Peyer's patch (tissue), 4 donors: Measurements from ENCODE around the gene SH3TC1. TPM values are rescaled to one million over a fixed set of nuclear protein-coding genes. Genes with fewer than 3 reads are reported as not detected.

Experiments used
- DNase-seq, 3 donors: peaks; one replicate each; pipeline ENCODE4 v3.0.0-alpha.2; 2017 to 2019
- H3K27ac ChIP-seq, 4 donors: fragments of 200-600 bp; sonication (generic); one replicate each; pipeline ENCODE4 v1.5.1; 2016 to 2019
- H3K27me3 ChIP-seq, 2 donors: fragments of 200-600 bp; sonication (generic); one replicate each; pipeline ENCODE4 v1.5.1; 2019
- H3K36me3 ChIP-seq, 3 donors: fragments of 200-600 bp; sonication (generic); one replicate each; pipeline ENCODE4 v1.5.1; 2016 to 2019
- H3K4me1 ChIP-seq, 4 donors: fragments of 200-600 bp; sonication (generic); one replicate each; pipeline ENCODE4 v1.5.1; 2016 to 2019
- H3K4me3 ChIP-seq, 4 donors: fragments of 200-600 bp; sonication (generic); 1 replicate in 3 of 4; 2 replicates in 1 of 4; pipeline ENCODE4 v1.5.1; 2016 to 2019; ENCODE audit warnings: mild to moderate bottlenecking in 1 of 4
- H3K9me3 ChIP-seq, 4 donors: fragments of 200-600 bp; sonication (generic); one replicate each; pipeline ENCODE4 v1.5.1; 2016 to 2019; ENCODE audit warnings: mild to moderate bottlenecking in 1 of 4
- POLR2A ChIP-seq, 2 donors: fragments of 450-650 bp; IDR thresholded peaks; one replicate each; pipeline ENCODE4 v1.5.1; 2017; ENCODE audit warnings: antibody characterized with exemption in 2 of 2, mild to moderate bottlenecking in 2 of 2, moderate library complexity in 2 of 2
- total RNA-seq, 4 donors: library from RNA; depleted of rRNA; stranded (reverse); fragments of >200 nt; gene quantifications; one replicate each; pipeline ENCODE4 v1.1.0, GENCODE V29; 2016
- TF ChIP-seq, protein P1 (sequence below), 6 experiments: fragments of 450-650 bp in 4 of 6; fragments of 200-600 bp in 2 of 6; sonication (generic) in 1 of 6; IDR thresholded peaks; one replicate each; pipeline ENCODE4 v1.5.1; 2017 to 2019; ENCODE audit warnings: antibody characterized with exemption in 6 of 6, mild to moderate bottlenecking in 3 of 6, moderate library complexity in 1 of 6

Gene SH3TC1
- total RNA-seq, 4 donors from 2014 or later: 4.2 to 88.3 (median 11.8) TPM

DNA sequence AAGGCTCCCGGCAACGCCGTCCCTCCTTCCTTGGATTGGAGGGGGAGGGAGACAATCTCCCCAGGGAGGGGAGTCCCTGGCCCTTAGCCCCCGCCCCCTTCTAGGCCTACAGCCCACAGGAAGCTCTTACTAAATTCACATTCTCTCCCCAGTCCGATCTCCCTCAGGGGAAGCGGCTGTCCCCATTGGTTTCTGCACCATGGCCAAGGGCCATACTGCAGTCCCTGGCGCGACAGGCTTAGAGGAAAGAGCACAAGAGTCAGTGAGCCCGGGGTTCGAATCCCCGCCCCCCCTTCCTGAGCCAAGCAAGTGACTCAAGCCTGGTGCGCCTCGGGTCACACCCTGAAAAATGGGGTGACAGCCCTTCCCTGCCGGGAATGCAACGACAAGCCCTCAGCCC lies 41.6 kb upstream of the SH3TC1 start:
- peak overlapping the region; percentile 72 to 90 (median 84) for H3K4me3 ChIP-seq
- no peaks in the 10 kb centered on the region for H3K9me3 ChIP-seq
- no peaks in the 10 kb centered on the region for H3K27me3 ChIP-seq
- peak overlapping the region in 1 of 4 donors; percentile 66 for H3K27ac ChIP-seq
- no peaks in the 10 kb centered on the region for H3K36me3 ChIP-seq
- DNase-seq: no peak
- TF ChIP-seq POLR2A (IDR thresholded peaks at IDR 0.05): no peak
- TF ChIP-seq, protein P1, sequence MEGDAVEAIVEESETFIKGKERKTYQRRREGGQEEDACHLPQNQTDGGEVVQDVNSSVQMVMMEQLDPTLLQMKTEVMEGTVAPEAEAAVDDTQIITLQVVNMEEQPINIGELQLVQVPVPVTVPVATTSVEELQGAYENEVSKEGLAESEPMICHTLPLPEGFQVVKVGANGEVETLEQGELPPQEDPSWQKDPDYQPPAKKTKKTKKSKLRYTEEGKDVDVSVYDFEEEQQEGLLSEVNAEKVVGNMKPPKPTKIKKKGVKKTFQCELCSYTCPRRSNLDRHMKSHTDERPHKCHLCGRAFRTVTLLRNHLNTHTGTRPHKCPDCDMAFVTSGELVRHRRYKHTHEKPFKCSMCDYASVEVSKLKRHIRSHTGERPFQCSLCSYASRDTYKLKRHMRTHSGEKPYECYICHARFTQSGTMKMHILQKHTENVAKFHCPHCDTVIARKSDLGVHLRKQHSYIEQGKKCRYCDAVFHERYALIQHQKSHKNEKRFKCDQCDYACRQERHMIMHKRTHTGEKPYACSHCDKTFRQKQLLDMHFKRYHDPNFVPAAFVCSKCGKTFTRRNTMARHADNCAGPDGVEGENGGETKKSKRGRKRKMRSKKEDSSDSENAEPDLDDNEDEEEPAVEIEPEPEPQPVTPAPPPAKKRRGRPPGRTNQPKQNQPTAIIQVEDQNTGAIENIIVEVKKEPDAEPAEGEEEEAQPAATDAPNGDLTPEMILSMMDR (IDR thresholded peaks at IDR 0.05): no peak
- peaks cover 0 to 21% (median 13%) of the 10 kb centered on the region in 4 donors for H3K4me1 ChIP-seq

DNA sequence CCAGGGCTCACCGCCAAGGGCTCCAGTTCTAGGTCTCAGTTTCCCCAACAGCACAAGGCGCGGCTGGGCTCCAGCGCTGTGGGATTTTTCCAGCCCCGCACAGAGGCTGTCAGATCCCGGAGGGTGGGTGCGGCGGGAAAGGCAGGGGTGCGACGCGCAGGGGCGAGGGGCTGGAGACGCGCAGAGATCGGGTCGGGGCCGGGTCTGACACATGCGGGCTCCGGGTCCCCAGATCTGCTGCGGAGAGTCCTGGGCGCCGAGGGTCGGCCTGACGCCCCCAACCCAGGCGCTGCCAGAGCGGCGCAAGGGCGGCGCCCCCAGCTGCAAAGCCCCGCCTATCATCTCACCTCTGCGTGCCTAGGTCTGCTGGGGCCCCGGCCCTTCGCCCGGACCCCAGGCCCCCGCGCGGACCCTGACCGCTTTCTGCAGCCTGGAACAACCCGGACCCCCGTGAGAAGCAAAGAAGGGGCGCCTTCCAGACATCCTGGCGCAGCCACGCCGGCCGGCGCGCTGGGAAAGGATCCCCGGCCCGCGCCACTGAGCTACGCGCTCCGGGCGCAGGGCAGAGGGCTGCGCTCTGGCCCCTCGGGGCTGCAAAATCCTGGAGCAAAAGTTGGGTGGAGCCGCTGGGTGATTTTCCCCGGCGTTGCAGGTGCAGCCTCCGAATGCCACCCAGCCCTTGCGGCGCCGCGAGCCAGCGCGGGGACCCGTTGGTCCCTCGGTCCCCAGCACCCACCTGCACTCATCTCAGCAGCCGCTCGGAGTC lies 41.0 kb upstream of the SH3TC1 start:
- no peak for TF ChIP-seq POLR2A (IDR thresholded peaks at IDR 0.05)
- TF ChIP-seq, protein P1 (IDR thresholded peaks at IDR 0.05): peak in 1 of 6 experiments; percentile 10
- Histone ChIP-seq H3K36me3 (no peaks in the 10 kb centered on the region), H3K27me3 (no peaks in the 10 kb centered on the region), H3K9me3 (no peaks in the 10 kb centered on the region), H3K27ac (peak overlapping the region in 2 of 4 donors; percentile 27 to 66), H3K4me1 (peaks cover 0 to 21% (median 13%) of the 10 kb centered on the region in 4 donors), H3K4me3 (peak overlapping the region; percentile 72 to 90 (median 84))
- DNase-seq: no peak

DNA sequence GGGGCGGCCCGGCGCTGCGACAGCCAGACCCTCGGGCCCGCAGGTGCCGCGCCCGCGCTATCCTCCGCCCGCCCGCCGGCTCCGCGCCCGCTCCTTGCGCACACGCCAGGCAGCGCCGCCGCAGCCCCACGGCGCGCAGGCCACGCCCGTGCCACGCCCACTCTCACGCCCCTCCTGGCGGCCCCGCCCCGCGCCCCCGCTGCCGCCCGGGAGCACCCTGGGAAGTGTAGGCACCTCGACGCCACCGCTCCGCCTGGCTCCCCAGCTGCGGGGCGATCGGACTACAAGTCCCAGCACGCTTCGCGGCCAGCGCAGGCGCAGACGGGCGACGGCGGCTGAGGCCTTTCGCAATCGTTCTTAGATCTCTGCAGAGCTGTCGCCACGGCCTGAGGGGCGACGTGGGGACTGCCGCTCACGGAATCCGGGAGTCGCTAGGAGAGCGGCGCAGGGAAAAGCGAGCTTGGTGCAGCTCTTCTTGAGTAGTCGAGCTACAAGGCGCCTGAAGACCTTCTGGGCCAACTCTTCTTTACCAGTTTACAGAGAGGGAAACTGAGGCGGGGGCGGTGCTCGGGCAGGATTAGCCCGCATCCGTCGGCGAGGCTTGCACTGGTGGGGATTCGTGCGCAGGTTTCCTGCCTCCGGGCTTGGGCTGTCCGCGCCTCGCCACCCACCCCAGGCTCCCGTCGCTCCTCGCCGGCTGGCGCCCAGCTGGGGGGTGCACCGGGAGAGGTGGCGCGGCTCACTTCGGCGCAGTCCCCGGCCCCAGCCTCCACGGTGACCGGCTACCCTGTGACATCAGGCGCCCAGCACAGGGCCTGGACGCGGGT lies 40.2 kb upstream of the SH3TC1 start, which contains the start of gene ABLIM2:
Gene ABLIM2 (minus strand): TSS at position 104 of the 827 bp plus-strand sequence. CDS start 124 bp downstream, outside the sequence.
- Histone ChIP-seq H3K9me3 (no peaks in the 10 kb centered on the region), H3K4me3 (peak within 1 kb of the TSS; percentile 72 to 90 (median 84)), H3K4me1 (peaks cover 0 to 21% (median 13%) of the 10 kb centered on the region in 4 donors), H3K36me3 (no peaks in the 10 kb centered on the region), H3K27me3 (no peaks in the 10 kb centered on the region), H3K27ac (peak within 1 kb of the TSS; percentile 45 to 82 (median 54))
- DNase-seq: peak; percentile 96 to 99 (median 99)
- peak in 1 of 2 donors; percentile 51 for TF ChIP-seq POLR2A (IDR thresholded peaks at IDR 0.05)
- TF ChIP-seq, protein P1 (IDR thresholded peaks at IDR 0.05): peak in 2 of 6 experiments; percentile 9 to 41

DNA sequence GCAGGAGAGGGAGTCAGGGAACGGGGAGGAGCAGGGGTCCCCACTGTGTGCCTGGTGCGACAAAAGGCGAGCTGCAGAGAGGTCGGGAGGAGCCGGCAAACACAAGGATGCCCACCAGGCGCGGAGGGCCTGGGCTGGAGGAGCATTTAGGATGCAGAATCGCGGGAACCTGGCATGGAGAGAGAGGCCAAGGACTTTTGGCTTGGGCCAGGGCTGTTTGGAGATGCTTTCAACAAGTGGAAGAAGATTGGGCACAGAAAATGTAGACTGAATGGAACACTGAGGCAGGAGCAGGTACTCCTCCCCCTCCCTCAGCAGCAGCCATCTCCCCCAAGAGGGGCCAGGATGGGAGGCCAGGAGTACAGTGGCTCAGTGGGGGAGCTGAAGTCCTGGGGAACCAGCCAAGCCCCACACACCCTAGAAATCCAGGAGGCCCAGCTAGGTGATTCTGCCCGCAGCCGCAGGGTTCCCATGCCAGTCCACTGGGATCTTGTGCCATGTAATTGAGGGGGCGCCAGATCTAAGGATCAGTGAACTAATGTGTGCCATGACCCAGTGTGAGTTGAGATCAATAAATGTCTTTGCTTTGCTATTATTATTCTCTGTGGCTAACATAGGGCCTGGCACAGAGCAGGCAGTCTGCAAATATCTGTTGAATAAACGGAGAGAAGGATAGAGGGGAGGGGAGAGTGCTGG lies 39.4 kb upstream of the SH3TC1 start:
- no peaks in the 10 kb centered on the region for H3K27me3 ChIP-seq
- H3K36me3 ChIP-seq: no peaks in the 10 kb centered on the region
- DNase-seq: no peak
- peak overlapping the region in 1 of 4 donors; percentile 82 for H3K27ac ChIP-seq
- H3K4me1 ChIP-seq: peaks cover 0 to 21% (median 13%) of the 10 kb centered on the region in 4 donors
- H3K4me3 ChIP-seq: peak overlapping the region; percentile 72 to 90 (median 84)
- no peaks in the 10 kb centered on the region for H3K9me3 ChIP-seq
- TF ChIP-seq, protein P1 (IDR thresholded peaks at IDR 0.05): no peak

DNA sequence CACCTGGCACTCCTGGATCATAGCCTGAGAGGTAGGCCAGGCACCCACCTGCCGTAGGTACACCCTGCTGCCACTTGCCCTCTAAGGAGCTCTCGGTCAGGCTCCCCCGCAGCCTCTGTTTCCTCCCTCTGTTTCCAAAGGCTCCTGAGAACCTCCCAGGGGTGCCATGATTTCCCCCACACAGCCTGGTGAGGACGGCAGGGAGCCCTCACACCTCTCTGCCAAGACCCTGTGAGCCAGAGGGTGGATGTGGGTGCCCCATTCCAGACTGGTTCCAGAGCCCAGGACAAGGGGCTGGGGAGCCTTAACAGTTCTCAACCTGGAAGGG lies 38.9 kb upstream of the SH3TC1 start:
- no peak for TF ChIP-seq POLR2A (IDR thresholded peaks at IDR 0.05)
- TF ChIP-seq, protein P1 (IDR thresholded peaks at IDR 0.05): no peak
- Histone ChIP-seq H3K4me3 (no peak overlapping the region), H3K27me3 (no peaks in the 10 kb centered on the region), H3K9me3 (no peaks in the 10 kb centered on the region), H3K36me3 (no peaks in the 10 kb centered on the region), H3K4me1 (peaks cover 0 to 21% (median 13%) of the 10 kb centered on the region in 4 donors), H3K27ac (no peak overlapping the region)
- no peak for DNase-seq
